HG02642 (cell line): ENCODE data around the gene STT3A.
"Not testable (repeated sequence)": the region's sequence is repeated elsewhere in the genome, so short reads cannot be mapped to it uniquely, and the experiment has no call there.

Experiments used
- ATAC-seq: cut with Tn5 transposase; IDR thresholded peaks from one replicate; pipeline ENCODE4 v1.9.1; 2021; ENCODE audit warnings: mild to moderate bottlenecking; ENCODE audit not compliant: unreplicated experiment, poor library complexity

STT3A gene

GRCh38 chr11:125592305-125593113, at the start of gene STT3A:
Gene STT3A (plus strand): TSS chr11:125592852. CDS start chr11:125595916, 3,064 bp downstream.
- peak; percentile 98 for ATAC-seq

- ATAC-seq: no peak
These were observed 41.9 kb upstream of the STT3A start for GRCh38 chr11:125550780-125551179.

DNA sequence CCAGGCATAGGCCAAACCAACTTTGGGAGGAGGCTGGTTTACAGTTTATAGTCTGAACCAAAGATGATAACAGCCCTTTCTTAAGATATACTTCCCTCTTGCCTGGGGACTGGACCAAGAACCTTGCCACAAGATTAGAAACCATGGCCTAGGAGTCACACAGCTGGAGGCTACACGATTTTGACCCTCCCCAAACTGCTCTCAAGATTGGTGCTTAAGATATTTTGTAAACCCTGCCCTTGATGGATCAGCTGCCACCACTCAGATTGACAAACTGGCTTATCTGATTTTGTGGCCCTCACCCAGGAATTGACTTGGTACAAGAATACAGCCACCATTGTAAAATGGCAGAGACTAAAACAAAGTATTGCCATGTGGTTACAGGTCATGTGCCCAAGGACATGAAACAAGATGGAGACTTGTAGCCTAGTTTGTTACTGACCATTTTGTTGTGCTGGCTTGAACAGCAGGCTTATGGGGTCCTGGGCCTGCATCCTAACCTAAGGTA, 40.8 kb upstream of the STT3A start:
- ATAC-seq: no peak

DNA sequence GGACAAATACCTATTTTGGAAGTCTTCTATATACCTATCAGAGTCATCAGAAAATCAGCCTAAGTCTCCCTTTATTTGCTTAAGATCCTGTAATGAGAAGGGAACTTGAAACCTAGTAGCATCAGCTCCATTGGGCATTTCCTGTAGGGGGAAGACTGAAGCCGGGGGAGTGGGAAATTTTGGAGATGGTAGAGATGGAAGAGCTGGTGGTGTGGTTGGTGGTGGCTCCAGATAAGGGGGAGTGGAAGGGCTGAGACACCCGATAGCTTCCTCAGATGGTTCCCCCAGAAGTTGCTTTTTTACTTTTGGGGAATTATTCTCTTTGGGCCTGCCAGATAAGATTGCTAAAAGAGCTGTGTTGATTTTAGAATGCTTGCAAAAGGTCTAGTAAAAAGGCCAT, 39.7 kb upstream of the STT3A start:
- no peak for ATAC-seq

GRCh38 chr11:125553357-125553756, 39.3 kb upstream of the STT3A start:
- no peak for ATAC-seq

- ATAC-seq: no peak
These were observed 38.6 kb upstream of the STT3A start for GRCh38 chr11:125554038-125554437.

- no peak for ATAC-seq
These were observed 32.8 kb upstream of the STT3A start for GRCh38 chr11:125559888-125560287.

DNA sequence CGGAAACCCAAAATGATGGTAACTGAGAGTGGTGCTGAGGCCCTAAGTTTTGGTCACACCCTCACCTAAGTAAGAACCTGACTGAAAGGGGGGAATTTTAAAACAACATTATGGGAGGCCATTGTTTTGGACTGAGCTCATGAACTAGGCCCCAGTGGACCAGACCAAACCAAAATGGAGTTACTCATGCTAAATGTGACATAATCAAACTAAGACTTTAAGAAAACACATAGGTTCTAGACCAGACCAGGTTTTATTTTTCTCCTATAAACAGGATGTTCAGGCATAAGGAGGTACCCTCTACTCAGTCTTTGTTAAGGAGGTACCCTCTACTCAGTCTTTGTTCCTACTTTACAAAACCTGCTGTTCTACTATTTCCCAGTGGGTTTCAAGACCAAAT, 30.7 kb upstream of the STT3A start:
- ATAC-seq: no peak

DNA sequence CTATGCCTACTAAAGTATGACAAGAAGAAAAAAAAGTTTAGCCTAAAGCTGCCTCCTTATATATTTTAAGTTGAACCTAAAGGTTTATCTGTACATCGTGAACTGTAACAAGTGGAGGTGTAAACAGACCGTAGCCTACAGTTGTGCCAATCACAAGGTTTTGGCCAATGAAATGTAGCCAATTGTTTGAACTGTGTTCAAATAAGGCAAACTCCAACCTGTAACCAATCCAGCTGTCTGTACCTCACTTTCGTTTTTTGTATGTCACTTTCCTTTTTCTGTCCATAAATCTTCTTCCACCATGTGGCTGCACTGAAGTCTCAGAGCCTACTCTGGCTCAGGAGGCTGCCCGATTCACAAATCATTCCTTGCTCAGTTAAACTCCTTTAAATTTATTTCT, 30.2 kb upstream of the STT3A start:
- ATAC-seq: no peak

DNA sequence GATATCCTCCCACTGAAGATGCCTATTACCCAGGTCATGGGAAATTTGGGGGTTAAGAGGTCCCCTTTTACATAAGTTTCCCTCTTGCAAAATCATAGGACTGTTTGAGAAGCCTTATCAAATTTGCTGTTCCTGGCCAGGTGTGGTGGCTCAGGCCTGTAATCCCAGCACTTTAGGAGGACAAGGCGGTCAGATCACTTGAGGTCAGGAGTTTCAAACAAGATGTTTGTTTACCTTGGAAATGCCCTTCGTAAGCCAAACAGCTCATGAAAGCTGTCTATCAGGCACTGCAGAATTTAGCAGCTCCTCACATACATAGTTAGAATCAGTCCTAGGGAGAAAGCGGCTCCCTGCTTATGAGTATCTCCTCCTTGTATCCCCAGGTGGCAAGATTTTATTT, 28.3 kb upstream of the STT3A start:
- no peak for ATAC-seq

DNA sequence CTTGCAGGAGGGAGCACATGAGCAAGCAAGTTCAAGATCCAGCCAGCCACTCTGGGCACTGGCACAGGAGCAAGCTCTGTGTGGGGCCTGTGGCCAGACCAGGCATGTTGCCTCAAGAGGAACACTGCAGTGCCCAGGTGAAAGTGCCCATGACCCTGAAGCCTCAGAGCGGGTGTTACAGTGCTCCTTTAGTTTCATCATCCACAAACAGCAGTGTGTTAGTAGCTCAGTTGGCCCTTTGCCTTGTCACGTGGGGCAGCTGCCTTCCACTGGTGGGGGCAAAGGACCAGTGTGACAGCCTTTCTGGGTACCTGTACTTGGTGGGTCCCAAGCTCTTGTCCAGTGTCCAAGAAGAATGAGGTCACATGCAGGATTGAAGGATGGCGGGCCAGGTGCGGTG, 26.4 kb upstream of the STT3A start:
- no peak for ATAC-seq

DNA sequence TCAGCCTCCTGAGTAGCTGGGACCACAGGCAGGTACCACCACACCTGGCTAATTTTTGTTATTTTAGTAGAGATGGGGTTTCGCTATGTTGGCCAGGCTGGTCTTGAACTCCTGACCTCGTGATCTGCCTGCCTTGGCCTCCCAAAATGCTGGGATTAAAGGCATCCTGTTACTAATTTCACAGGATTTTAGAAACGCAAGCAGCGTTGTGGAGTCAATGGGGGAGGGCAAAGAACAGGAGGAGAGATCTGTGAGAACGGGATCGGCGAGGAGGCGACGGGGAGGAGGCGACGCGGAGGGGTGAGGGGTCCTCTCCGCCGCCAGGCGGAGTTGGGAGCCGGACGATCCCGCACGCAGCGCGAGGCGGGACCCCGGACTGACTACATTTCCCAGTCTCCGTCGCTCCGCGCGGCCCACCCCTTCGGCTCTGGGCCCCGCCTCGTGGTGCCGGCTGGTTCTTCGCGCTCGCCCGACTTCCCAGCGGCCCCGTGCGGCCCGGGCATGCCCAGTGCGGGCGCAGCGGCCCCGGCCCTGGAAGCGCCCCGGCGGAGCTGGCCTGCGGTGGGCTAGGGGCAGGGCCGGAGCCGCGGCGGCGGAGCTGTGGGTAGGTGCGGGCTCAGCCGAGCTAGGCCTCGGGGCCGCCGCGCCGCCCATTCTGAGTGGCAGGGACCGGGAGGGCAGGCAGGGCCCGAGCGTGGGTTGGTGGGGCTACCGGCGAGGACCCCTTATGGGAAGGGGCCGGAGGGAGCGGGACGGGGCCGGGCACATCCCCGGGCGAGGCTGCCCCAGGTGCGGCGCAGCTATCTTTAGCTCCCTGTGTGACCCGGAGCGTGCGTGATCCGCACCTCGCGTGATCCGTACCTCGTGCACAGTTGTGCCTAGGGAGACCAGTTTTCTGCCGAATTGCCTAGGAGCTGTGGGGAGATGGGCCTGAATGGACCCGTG, 23.4 kb upstream of the STT3A start, which contains the start of gene EI24:
EI24 (plus strand) TSS at position 508 of the 945 bp plus-strand sequence. CDS start 3,051 bp downstream, outside the sequence.
- ATAC-seq: peak; percentile 96

GRCh38 chr11:125569915-125570621, 22.6 kb upstream of the STT3A start:
- no peak for ATAC-seq

DNA sequence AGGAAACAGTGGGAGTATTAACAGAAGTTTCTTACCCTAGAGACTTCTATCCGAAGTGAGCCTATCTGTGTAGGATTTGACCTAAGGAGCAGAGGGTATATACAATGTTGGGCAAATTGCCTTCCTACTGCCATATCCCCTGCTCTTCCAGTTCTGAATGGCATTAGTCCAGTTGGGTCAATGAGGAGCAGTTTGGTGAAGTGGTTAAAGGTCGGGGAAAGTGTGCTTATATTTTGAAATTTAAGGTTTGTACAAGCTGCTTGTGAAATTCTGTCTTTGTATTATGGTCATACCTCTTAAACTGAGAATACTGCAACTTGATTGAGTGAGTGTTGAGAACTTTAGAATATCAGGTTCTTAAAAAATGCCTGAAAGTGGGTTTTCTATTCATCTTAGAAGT, 21.7 kb upstream of the STT3A start:
- no peak for ATAC-seq

DNA sequence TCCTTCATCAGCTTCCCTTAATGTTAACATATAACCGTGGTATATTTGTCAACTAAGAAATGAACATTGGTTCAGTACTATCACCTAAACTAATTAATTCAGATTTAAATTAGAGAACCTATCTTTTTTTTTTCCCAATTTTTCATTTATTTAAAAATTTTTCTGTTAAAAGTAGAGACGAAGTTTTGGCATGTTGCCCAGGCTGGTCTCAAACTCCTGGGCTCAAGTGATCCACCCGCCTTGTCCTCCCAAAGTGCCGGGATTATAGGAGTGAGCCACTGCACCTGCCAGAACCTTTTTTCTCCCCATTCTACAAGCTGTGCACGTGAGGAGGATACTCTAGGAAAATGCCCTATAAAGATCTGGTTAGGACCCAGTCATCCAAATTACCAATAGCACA, 19.7 kb upstream of the STT3A start:
- ATAC-seq: no peak

DNA sequence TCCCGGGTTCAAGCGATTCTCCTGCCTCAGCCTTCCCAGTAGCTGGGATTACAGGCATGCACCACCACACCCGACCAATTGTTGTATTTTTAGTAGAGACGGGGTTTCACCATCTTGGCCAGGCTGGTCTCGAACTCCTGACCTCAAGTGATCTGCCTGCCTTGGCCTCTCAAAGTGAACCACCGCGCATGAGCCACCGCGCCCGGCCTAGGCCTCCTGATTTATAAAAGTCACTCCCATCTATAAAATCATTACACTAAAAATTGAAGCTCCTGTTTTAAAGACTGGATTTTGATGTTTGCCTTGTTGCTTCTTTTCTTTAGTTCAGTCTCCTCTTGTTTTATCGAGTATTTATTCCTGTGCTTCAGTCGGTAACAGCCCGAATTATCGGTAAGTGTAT, 15.5 kb upstream of the STT3A start:
- ATAC-seq: not testable (repeated sequence)

GRCh38 chr11:125578783-125579182, 13.9 kb upstream of the STT3A start:
- ATAC-seq: no peak

DNA sequence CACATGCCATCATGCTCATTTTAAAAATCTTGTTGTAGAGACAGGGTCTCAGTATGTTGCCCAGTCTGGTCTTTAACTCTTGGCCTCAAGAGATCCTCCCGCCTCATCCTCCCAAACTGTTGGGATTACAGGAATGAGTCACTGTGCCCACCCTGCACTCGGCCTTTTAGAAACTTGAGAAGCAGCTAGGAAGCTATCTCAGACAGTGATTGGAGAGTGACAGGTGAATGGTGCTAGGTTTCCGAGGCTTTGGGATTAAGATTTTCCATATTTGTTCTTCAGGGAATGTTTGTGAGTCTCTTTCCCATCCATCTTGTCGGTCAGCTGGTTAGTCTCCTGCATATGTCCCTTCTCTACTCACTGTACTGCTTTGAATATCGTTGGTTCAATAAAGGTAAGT, 12.8 kb upstream of the STT3A start:
- ATAC-seq: no peak

DNA sequence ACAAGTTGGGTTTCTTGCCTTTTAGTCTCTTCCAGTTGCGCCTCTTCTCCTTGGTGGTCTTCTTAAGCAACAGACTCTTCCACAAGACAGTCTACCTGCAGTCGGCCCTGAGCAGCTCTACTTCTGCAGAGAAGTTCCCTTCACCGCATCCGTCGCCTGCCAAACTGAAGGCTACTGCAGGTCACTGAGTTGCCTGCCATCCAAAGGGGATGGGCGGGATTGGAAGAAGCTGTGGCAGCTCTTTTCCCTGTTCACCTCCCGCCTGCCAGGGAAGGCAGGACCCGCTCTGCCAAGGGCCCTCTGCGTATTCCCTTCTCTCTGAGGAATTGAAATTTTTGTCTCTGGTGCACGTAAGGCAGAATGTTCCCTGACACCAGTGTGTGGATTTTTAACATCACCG, 9.2 kb upstream of the STT3A start:
- ATAC-seq: no peak

- no peak for ATAC-seq
These were observed 7.2 kb upstream of the STT3A start for GRCh38 chr11:125585487-125585886.
